Measurements from ENCODE around the gene DRD1. TPM values are rescaled to one million over a fixed set of nuclear protein-coding genes. Genes with fewer than 3 reads are reported as not detected.
"Not testable (repeated sequence)": the region's sequence is repeated elsewhere in the genome, so short reads cannot be mapped to it uniquely, and the experiment has no call there.

DRD1 gene
- total RNA-seq, 2 experiments from 2014 or later = not detected

- Mint-ChIP-seq H3K4me1 (ENCODE audit: low read depth) (no peaks in the 10 kb centered on the region), H3K4me3 (no peak overlapping the region), H3K9me3 (no peaks in the 10 kb centered on the region), H3K36me3 (ENCODE audit: low read depth) (no peaks in the 10 kb centered on the region), H3K27me3 (peaks cover 54% of the 10 kb centered on the region), H3K27ac (no peak overlapping the region)
- ATAC-seq (ENCODE audit: poor library complexity) (no peak), DNase-seq (no peak)
- Histone ChIP-seq H3K4me3 (ENCODE audit: low read length) (no peak overlapping the region), H3K27ac (ENCODE audit: low read depth in 1 of 2, low read length in 2 of 2) (no peak overlapping the region), H3K9me3 (ENCODE audit: control insufficient read depth in 1 of 2, insufficient read depth in 1 of 2, low read length in 2 of 2) (no peaks in the 10 kb centered on the region), H3K27me3 (ENCODE audit: control insufficient read depth in 1 of 2, insufficient read depth in 2 of 2, low read length in 2 of 2) (peaks cover 5 to 7% of the 10 kb centered on the region in 2 experiments), H3K36me3 (ENCODE audit: insufficient read depth, low read length) (no peaks in the 10 kb centered on the region), H3K4me1 (ENCODE audit: insufficient read depth, low read length) (no peaks in the 10 kb centered on the region)
- ChIA-PET CTCF (no interaction called here), POLR2A (no interaction called here)
- intact Hi-C loops (cut with DNase I, micrococcal nuclease) = no loop called here
- TF ChIP-seq CTCF (IDR thresholded peaks at IDR 0.05) = no peak
Observed at GRCh38 chr5:175434800-175435199, 9.2 kb downstream of the DRD1 start.

GRCh38 chr5:175427762-175428161 is 16.2 kb downstream of the DRD1 start:
- H3K4me3 Mint-ChIP-seq = no peak overlapping the region
- CTCF ChIA-PET = no interaction called here
- Histone ChIP-seq H3K4me1 (ENCODE audit: insufficient read depth, low read length) (no peaks in the 10 kb centered on the region), H3K36me3 (ENCODE audit: insufficient read depth, low read length) (no peaks in the 10 kb centered on the region), H3K9me3 (ENCODE audit: control insufficient read depth in 1 of 2, insufficient read depth in 1 of 2, low read length in 2 of 2) (peaks cover 0 to 6% of the 10 kb centered on the region in 2 experiments), H3K27ac (ENCODE audit: low read depth in 1 of 2, low read length in 2 of 2) (no peak overlapping the region), H3K27me3 (ENCODE audit: control insufficient read depth in 1 of 2, insufficient read depth in 2 of 2, low read length in 2 of 2) (peaks cover 0 to 18% of the 10 kb centered on the region in 2 experiments), H3K4me3 (ENCODE audit: low read length) (no peak overlapping the region)
- intact Hi-C loops (cut with DNase I, micrococcal nuclease) = no loop called here
- no peak overlapping the region for H3K27ac Mint-ChIP-seq
- no peaks in the 10 kb centered on the region for H3K36me3 Mint-ChIP-seq (ENCODE audit: low read depth)
- H3K27me3 Mint-ChIP-seq = peaks cover 50% of the 10 kb centered on the region
- DNase-seq (no peak), ATAC-seq (ENCODE audit: poor library complexity) (no peak)
- H3K9me3 Mint-ChIP-seq = peaks cover 3% of the 10 kb centered on the region
- no peak for TF ChIP-seq CTCF (IDR thresholded peaks at IDR 0.05)
- POLR2A ChIA-PET = no interaction called here
- H3K4me1 Mint-ChIP-seq (ENCODE audit: low read depth) = no peaks in the 10 kb centered on the region

DNA sequence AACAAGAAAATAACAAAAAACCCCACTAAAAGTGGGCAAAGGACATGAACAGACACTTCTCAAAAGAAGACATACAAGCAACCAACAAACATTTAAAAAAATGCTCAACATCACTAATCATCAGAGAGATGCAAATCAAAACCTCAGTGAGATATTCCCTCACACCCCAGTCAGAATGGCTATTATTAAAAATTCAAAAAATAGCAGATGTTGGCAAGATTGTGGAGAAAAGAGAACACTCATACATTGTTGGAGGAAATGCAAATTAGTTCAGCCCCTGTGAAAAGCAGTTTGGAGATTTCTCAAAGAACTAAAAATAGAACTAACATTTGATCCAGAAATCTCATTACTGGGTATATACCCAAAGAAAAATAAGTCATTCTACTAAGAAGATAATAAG is 19.4 kb downstream of the DRD1 start:
- H3K27me3 Mint-ChIP-seq = peaks cover 64% of the 10 kb centered on the region
- H3K4me3 Mint-ChIP-seq; H3K4me1 Mint-ChIP-seq (ENCODE audit: low read depth); H3K9me3 Mint-ChIP-seq; H3K27ac ChIP-seq (ENCODE audit: low read depth in 1 of 2, low read length in 2 of 2); CTCF ChIA-PET; POLR2A ChIA-PET; DNase-seq; H3K9me3 ChIP-seq (ENCODE audit: control insufficient read depth in 1 of 2, insufficient read depth in 1 of 2, low read length in 2 of 2); H3K27ac Mint-ChIP-seq; H3K4me1 ChIP-seq (ENCODE audit: insufficient read depth, low read length); ATAC-seq (ENCODE audit: poor library complexity); H3K4me3 ChIP-seq (ENCODE audit: low read length); H3K36me3 Mint-ChIP-seq (ENCODE audit: low read depth); H3K36me3 ChIP-seq (ENCODE audit: insufficient read depth, low read length); intact Hi-C loops (cut with DNase I, micrococcal nuclease): not testable (repeated sequence)
- H3K27me3 ChIP-seq (ENCODE audit: control insufficient read depth in 1 of 2, insufficient read depth in 2 of 2, low read length in 2 of 2) = peaks cover 7 to 42% of the 10 kb centered on the region in 2 experiments

DNA sequence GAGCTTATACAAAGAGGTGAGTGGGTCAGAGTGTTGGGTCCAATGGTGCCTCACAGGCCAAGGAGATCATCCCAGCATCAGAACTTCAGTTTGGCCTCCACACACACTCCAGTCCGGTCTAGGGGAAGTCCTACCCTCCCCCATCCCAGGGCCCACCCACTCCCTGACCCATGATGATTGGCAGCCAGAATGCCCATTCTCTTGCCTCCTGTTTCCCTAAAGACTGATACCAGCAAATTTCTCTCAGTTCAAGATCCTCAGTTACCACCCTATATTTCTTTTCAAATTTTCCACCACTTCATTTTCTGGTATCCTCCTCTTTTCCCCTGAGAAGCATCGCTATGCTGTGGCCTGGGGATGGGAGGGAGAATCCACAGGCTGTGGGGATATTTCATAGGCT is 21.9 kb downstream of the DRD1 start:
- H3K4me1 ChIP-seq (ENCODE audit: insufficient read depth, low read length) = no peaks in the 10 kb centered on the region
- intact Hi-C loops (cut with DNase I, micrococcal nuclease) = no loop called here
- H3K27ac ChIP-seq (ENCODE audit: low read depth in 1 of 2, low read length in 2 of 2) = no peak overlapping the region
- TF ChIP-seq CTCF (IDR thresholded peaks at IDR 0.05) = no peak
- Mint-ChIP-seq H3K36me3 (ENCODE audit: low read depth) (no peaks in the 10 kb centered on the region), H3K27me3 (peaks cover 71% of the 10 kb centered on the region), H3K9me3 (peaks cover 2% of the 10 kb centered on the region), H3K27ac (no peak overlapping the region), H3K4me1 (ENCODE audit: low read depth) (no peaks in the 10 kb centered on the region), H3K4me3 (no peak overlapping the region)
- H3K4me3 ChIP-seq (ENCODE audit: low read length) = no peak overlapping the region
- H3K36me3 ChIP-seq (ENCODE audit: insufficient read depth, low read length) = no peaks in the 10 kb centered on the region
- ChIA-PET POLR2A (no interaction called here), CTCF (no interaction called here)
- peaks cover 11 to 52% of the 10 kb centered on the region in 2 experiments for H3K27me3 ChIP-seq (ENCODE audit: control insufficient read depth in 1 of 2, insufficient read depth in 2 of 2, low read length in 2 of 2)
- DNase-seq (no peak), ATAC-seq (ENCODE audit: poor library complexity) (no peak)
- H3K9me3 ChIP-seq (ENCODE audit: control insufficient read depth in 1 of 2, insufficient read depth in 1 of 2, low read length in 2 of 2) = no peaks in the 10 kb centered on the region
